GM18909 (cell line): ENCODE data around the gene DES.

Source experiments
- ATAC-seq: cut with Tn5 transposase; IDR thresholded peaks from one replicate; pipeline ENCODE4 v1.9.1; 2021; ENCODE audit warnings: mild to moderate bottlenecking; ENCODE audit not compliant: unreplicated experiment, poor library complexity

Gene DES

GRCh38 chr2:219437141-219437540, 19.0 kb downstream of the DES start:
- ATAC-seq = no peak

- ATAC-seq = no peak
Observed at GRCh38 chr2:219437690-219438206, 19.6 kb downstream of the DES start.

GRCh38 chr2:219438453-219438852, 20.3 kb downstream of the DES start:
- ATAC-seq = no peak

GRCh38 chr2:219439506-219439905, 21.3 kb downstream of the DES start:
- no peak for ATAC-seq

GRCh38 chr2:219440388-219441256, 22.4 kb downstream of the DES start:
- ATAC-seq = no peak

- ATAC-seq = no peak
Observed at GRCh38 chr2:219441451-219442255, 23.5 kb downstream of the DES start.

GRCh38 chr2:219442256-219443015, 24.3 kb downstream of the DES start:
- no peak for ATAC-seq

GRCh38 chr2:219443016-219443696, 25.0 kb downstream of the DES start:
- no peak for ATAC-seq

- ATAC-seq = no peak
Observed at GRCh38 chr2:219443697-219444023, 25.5 kb downstream of the DES start.

- ATAC-seq = no peak
Observed at GRCh38 chr2:219444566-219445091, 26.5 kb downstream of the DES start.

- no peak for ATAC-seq
Observed at GRCh38 chr2:219445220-219445640, 27.1 kb downstream of the DES start.

- no peak for ATAC-seq
Observed at GRCh38 chr2:219446101-219446504, 27.9 kb downstream of the DES start.

- ATAC-seq = no peak
Observed at GRCh38 chr2:219446689-219447088, 28.5 kb downstream of the DES start.

GRCh38 chr2:219447242-219448098, 29.3 kb downstream of the DES start:
- no peak for ATAC-seq

- no peak for ATAC-seq
Observed at GRCh38 chr2:219448099-219448775, 30.1 kb downstream of the DES start.

- no peak for ATAC-seq
Observed at GRCh38 chr2:219448776-219449341, 30.7 kb downstream of the DES start.

- no peak for ATAC-seq
Observed at GRCh38 chr2:219449609-219450008, 31.4 kb downstream of the DES start.
